ENCODE data around the gene PPP1CA.

DNA sequence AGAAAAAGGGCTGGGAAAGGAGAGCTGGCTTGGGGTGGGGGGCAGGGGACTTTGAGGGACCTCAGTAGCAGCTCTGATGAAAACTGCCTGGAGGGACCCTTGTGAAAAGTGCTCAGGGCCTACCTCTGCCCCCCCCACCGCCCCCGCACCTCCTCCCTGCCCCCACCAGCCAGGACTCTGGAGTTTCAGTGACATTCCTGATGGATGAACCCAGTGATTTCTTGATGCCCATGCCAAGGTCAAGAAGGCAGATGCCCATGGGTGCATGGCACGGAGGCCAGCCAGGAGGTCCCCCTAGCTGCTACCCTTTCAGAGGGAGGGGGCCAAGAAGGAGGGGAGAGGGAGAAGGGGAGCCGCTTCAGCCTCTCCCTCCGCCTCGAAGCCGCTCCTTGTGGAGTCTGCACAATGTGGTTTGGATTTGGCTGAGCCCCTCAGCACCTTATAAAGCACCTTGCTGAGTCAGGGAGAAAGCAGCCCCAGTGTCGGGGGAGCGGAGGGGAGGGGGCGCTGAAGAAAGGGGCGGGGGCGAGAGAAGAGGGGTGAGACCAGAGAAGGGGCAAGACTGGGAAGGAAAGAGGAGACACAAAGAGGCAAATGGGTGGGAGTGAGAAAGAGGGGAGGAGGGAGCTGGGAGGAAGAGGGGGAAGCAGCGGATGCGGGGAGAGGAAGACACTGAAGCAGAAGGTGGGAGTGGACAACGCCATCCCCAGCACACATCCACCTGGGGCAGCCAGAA lies 26.2 kb downstream of the PPP1CA start:
- TF ChIP-seq, protein P1, sequence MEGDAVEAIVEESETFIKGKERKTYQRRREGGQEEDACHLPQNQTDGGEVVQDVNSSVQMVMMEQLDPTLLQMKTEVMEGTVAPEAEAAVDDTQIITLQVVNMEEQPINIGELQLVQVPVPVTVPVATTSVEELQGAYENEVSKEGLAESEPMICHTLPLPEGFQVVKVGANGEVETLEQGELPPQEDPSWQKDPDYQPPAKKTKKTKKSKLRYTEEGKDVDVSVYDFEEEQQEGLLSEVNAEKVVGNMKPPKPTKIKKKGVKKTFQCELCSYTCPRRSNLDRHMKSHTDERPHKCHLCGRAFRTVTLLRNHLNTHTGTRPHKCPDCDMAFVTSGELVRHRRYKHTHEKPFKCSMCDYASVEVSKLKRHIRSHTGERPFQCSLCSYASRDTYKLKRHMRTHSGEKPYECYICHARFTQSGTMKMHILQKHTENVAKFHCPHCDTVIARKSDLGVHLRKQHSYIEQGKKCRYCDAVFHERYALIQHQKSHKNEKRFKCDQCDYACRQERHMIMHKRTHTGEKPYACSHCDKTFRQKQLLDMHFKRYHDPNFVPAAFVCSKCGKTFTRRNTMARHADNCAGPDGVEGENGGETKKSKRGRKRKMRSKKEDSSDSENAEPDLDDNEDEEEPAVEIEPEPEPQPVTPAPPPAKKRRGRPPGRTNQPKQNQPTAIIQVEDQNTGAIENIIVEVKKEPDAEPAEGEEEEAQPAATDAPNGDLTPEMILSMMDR (IDR thresholded peaks at IDR 0.05): no peak
- peak in 1 of 2 donors; percentile 0 for TF ChIP-seq POLR2A (IDR thresholded peaks at IDR 0.05)
